SHP77 treated with DMSO at 0.1 percent for 48 hours (cell line): Measurements from ENCODE around the gene LONP2.
"Not testable (repeated sequence)": the region's sequence is repeated elsewhere in the genome, so short reads cannot be mapped to it uniquely, and the experiment has no call there.

Source experiments
- DNase-seq: peaks from one replicate; lab custom pipeline; 2025; lab: John Stamatoyannopoulos, UW

LONP2 gene

GRCh38 chr16:48235556-48236136 lies 8.5 kb upstream of the LONP2 start:
- DNase-seq: no peak

- DNase-seq: no peak
These were observed 7.8 kb upstream of the LONP2 start for GRCh38 chr16:48236286-48236685.

GRCh38 chr16:48240147-48240546 lies 4.0 kb upstream of the LONP2 start:
- not testable (repeated sequence) for DNase-seq

- DNase-seq: no peak
These were observed 729 bp downstream of the LONP2 start for GRCh38 chr16:48244863-48245195.

- DNase-seq: no peak
These were observed 2.0 kb downstream of the LONP2 start for GRCh38 chr16:48246066-48246465.

- DNase-seq: no peak
These were observed 3.2 kb downstream of the LONP2 start, which contains the start of gene ABCC11 for GRCh38 chr16:48247311-48247710. ABCC11 (minus strand) TSS chr16:48247539; CDS start chr16:48231921, 15,618 bp downstream.

GRCh38 chr16:48250520-48251278 lies 6.6 kb downstream of the LONP2 start:
- no peak for DNase-seq

- DNase-seq: no peak
These were observed 7.9 kb downstream of the LONP2 start for GRCh38 chr16:48252013-48252412.

GRCh38 chr16:48256579-48257177 lies 12.6 kb downstream of the LONP2 start:
- no peak for DNase-seq

GRCh38 chr16:48261569-48261968 lies 17.5 kb downstream of the LONP2 start:
- no peak for DNase-seq

- no peak for DNase-seq
These were observed 18.5 kb downstream of the LONP2 start for GRCh38 chr16:48262631-48263030.

- no peak for DNase-seq
These were observed 24.9 kb downstream of the LONP2 start for GRCh38 chr16:48269011-48269410.

GRCh38 chr16:48271728-48272127 lies 27.6 kb downstream of the LONP2 start:
- no peak for DNase-seq

GRCh38 chr16:48272837-48273421 lies 28.8 kb downstream of the LONP2 start:
- DNase-seq: no peak

- no peak for DNase-seq
These were observed 30.4 kb downstream of the LONP2 start for GRCh38 chr16:48274476-48274875.

GRCh38 chr16:48276102-48276501 lies 32.0 kb downstream of the LONP2 start:
- no peak for DNase-seq

GRCh38 chr16:48277158-48277557 lies 33.1 kb downstream of the LONP2 start:
- no peak for DNase-seq

GRCh38 chr16:48279199-48279598 lies 35.1 kb downstream of the LONP2 start:
- DNase-seq: no peak

GRCh38 chr16:48280546-48280945 lies 36.4 kb downstream of the LONP2 start:
- no peak for DNase-seq

- DNase-seq: no peak
These were observed 38.6 kb downstream of the LONP2 start for GRCh38 chr16:48282636-48283263.

GRCh38 chr16:48284772-48285409 lies 40.8 kb downstream of the LONP2 start:
- no peak for DNase-seq

GRCh38 chr16:48287239-48287638 lies 43.1 kb downstream of the LONP2 start:
- no peak for DNase-seq
